ENCODE results near the gene PIP4K2B.

PIP4K2B gene

DNA sequence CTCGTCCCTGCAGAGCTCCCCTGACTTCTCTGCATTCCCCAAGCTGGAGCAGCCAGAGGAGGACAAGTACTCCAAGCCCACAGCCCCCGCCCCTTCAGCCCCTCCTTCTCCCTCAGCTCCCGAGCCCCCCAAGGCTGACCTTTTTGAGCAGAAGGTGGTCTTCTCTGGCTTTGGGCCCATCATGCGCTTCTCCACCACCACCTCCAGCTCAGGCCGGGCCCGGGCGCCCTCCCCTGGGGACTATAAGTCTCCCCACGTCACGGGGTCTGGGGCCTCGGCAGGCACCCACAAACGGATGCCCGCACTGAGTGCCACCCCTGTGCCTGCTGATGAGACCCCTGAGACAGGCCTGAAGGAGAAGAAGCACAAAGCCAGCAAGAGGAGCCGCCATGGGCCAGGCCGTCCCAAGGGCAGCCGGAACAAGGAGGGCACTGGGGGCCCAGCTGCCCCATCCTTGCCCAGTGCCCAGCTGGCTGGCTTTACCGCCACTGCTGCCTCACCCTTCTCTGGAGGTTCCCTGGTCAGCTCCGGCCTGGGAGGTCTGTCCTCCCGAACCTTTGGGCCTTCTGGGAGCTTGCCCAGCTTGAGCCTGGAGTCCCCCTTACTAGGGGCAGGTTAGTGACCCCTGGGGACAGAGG, 82.9 kb downstream of the PIP4K2B start:
- H3K9me3 ChIP-seq (ENCODE audit: control insufficient read depth, insufficient read depth, low read length) = no peaks in the 10 kb centered on the region
- DNase-seq (ENCODE audit: low read depth, low spot score) = no peak
- no peaks in the 10 kb centered on the region for H3K36me3 ChIP-seq (ENCODE audit: control insufficient read depth, insufficient read depth, low read length)
- peaks cover 2% of the 10 kb centered on the region; the same call in 1 of the 2 replicates for H3K27me3 ChIP-seq (ENCODE audit: control insufficient read depth, insufficient read depth, low read length)
- no peak overlapping the region for H3K27ac ChIP-seq (ENCODE audit: low read length)
- no CpG with 5 or more reads among the region's 18 CpGs for WGBS (ENCODE audit: insufficient coverage, insufficient read length)
- no peak overlapping the region for H3K4me3 ChIP-seq (ENCODE audit: low read length)
- H3K4me1 ChIP-seq (ENCODE audit: control insufficient read depth, insufficient read depth, low read length) = peaks cover 21% of the 10 kb centered on the region
